GM19397 (cell line): Measurements from ENCODE around the gene CYB5D1.
A peak's percentile ranks its signal among the peaks of the same experiment; 100 is the strongest.

ENCODE experiments used
- ATAC-seq: cut with Tn5 transposase; IDR thresholded peaks from one replicate; pipeline ENCODE4 v1.9.1; 2021; ENCODE audit warnings: mild to moderate bottlenecking, moderate library complexity; ENCODE audit not compliant: unreplicated experiment

CYB5D1 gene

DNA sequence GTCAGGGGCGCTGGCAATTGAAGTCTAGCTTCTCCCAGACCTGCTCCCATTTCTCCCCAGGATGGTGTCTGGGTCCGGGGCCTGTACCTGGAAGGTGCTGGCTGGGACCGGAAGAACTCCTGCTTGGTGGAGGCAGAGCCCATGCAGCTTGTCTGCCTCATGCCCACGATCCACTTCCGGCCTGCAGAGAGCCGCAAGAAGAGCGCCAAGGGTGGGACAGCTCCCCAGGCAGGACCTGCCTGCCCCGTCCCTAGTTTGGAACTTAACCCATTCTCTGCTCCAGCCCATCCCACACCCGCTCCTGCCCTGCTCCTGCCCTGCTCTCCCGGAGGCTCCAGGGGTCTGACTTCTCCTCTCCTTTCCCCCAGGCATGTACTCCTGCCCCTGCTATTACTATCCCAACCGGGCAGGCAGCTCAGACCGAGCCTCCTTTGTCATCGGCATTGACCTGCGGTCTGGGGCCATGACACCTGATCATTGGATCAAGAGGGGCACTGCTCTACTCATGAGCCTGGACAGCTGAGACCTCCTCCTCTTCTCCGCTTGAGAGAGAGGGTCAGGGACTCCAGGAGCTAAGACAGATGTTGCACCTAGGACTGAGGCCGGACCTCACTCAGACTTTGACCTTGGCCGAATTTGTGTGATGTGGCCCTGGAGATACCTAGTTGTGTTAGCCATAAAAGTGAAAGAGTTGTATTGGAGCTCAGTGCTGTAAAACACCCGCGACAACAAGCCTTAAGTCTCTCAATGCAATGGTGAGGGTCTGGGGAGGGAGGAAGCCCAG, 24.6 kb upstream of the CYB5D1 start:
- no peak for ATAC-seq

DNA sequence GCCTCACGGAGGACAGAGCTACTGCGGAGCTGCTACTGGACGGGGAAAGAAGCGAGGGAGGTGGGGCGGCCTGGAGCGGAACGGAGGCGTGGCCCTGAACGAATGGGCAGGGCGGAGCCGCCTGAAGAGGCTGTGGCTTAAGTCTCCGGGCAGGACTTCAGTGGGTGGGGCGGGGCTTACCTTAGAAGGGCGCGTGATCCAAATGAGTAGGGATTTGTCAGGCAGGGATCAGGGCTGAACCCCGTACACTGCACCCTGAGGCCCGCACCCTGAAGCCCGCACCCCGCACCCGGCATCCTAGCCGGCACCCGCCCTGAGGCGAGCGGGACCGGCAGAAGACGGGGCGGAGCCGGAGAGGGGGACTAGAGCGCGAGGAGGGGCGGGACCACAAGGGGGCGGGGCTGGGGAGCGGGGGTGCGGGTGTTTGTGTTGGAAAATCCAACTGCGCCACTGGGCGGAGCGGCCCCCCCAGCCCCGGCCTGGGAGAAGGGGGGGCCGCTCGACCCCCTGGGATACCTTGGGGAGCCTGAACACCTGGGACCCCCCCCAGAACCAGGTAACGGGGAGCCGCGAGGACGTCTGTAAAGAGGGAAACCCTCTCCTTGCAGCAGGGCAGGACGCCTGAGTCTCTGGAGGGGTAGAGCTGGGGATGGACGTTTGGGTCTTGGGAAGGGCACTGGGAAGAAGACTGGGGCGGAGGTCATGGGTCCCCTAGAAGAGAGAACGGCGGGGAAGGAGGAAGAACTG, 23.8 kb upstream of the CYB5D1 start, which contains the start of gene KDM6B:
Gene KDM6B, plus strand, starts transcription at position 423 of the 747 bp plus-strand sequence. CDS start 11,338 bp downstream, outside the sequence.
- peak; percentile 38 for ATAC-seq

DNA sequence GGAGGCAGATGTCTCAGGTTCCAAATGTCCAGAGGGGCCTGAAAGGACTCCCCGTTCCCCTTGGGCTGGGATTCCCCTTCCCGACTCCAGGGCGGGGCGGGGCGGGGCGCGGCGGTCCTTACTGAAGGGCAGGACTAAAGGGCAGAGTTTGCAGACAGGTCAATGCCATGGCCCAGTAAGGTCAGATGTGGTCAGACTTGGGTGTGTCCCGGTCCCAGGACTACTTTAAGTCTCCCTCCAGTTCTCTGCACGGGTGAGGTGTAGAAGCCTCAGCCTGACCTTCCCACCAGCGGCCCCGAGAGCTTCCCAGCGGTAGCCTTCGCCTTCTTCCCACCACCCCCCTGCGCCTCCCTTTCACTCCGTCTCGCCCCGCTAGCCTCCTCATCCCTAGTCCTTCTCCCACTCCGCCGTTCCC, 23.3 kb upstream of the CYB5D1 start:
- ATAC-seq = no peak

DNA sequence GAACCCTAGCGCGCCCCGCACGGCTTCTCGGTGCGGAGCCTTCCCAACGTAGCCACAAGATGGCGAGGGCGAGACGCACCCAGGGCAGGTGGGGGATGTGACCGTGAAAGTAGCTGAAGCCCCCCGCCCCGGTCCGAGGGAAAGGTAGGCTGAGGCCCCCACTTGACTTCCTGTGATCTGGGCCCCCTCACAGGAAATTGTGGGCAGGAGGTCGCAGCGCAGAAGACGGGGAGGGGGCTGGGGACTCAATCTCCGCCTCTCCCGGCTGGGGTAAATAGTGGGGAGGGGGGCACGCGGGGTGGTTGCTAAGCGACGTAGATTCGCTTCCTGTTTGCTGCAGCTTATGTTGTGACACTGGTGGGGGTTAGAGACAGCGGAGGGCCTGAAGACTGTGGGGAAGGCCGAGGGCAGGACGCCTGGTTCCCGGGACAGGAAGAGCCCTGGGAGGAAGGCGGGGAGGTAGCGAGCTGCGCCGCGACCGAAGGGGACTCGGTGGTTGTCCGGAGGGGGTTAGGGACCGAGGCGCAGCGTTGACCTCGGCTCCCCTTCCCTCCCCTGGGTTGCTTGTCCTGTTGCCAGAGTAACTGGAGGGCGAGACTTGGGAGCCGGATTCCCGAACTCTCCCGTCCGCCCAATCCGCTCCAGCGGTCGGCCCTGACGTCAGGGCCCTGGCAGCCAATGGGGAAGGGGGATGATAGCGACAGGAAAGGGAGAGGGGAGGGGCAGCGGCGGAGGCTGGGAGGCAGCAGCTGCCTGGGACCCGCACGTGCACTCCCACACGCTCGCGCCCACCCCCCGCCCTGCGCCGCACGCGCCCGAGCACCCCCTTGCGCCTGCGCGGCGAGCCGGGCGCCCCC, 22.6 kb upstream of the CYB5D1 start:
- peak; percentile 53 for ATAC-seq

DNA sequence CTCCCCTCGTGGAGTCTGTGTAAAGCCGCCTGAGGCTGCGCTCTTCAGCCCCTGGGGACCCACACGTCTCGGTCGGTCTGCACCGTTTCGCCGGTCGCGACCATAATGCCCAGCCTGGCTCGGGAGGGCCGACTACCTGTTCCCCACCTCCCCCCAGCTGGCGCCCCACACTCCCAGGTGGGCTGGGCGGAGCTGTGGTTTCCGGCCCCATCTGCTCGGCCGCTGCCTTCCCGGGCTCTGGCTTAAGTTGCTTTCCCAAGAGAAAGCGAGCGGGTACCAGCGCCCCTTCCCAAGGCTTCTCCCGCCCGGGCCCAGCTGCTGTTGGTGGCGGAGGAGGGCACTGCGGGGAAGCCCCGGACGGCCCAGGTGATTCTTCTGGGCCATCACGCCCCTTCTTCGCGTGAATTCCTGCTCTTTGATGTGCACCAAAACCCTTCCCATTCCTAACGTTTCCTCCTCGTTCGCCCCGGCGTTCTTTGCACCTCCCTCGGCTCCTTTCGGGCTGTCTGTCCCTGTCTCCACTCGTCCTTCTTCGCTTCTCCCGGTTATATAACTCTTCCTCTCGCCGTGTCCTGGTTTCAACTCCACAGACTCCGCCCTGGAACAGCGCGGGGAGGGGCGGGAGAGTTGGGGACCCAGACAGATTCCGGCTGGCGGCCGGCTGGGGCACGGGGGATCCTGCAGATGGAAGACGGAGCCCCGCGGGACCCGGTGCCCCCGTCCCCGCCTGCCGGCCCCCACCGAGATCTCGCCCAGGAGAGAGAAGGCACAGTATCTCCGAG, 21.8 kb upstream of the CYB5D1 start:
- ATAC-seq = no peak

DNA sequence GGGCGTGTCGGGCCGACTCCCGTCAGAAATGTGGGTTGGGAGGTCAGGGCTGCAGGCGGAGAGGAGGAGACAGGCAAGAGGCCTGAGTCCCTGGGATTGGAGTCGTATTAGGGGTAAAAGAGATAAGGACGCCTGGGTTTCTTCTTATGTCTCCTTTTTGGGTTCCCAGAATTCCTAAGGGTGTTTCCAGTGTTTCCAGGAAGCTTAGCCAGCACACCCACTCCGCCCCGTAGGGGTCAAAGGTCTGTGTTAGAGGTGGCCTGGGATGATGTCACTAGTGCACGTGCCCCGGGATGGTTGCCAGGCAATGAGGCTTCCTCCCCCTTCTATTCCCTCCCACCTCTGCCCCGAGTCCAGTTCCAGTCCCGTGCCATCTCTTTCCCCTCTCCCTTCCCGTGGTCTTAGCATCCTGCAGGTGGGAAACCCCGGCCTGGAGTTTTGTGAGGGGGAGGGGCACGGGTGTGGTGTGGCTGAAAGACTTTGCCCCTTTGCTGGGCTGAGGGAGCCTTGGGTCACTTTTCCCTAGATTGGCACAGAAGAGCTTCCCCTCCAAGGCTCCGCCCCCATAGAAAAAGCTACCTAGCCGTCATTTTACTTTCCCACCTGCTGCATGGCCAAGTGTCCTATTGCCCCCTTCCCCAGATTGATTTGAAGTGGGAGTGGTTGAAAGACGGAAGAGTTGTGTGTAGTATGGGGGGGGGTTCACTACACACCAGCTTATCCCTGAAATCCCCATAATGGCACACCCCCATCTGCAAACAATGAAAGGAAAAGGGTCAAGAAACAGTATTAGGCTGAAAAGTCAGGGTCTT, 21.0 kb upstream of the CYB5D1 start:
- ATAC-seq = no peak

DNA sequence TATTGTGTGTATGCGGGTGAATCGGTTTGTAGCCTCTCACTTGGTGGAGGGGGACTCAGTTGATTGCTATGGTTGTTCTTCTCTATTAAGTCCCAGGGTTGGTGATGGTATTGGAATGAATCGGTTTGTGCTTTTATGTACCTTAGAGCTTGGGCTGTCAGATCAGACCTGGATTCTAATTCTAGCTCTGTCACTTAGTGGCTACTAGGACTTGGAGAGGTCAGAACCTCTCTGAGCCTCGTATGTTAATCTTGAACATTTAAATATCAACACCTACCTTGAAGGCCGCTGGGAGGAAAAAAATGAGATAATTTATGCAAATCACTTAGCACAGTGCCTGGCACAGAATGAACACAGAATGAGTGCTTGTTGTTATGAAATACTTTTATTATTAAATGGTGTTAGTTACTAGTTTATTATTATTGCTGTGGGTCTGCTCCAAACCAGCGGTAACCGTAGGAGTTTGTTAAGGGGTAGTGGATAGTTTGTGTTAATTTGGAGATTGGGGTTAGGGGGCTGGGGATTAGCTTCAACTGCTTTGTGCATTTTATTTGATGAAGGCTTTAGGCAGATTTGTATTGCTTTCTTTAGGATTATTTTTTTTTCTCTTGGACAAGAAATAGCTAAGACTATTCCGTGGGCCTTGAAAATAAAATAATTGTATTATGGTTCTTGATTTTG, 20.3 kb upstream of the CYB5D1 start:
- no peak for ATAC-seq

DNA sequence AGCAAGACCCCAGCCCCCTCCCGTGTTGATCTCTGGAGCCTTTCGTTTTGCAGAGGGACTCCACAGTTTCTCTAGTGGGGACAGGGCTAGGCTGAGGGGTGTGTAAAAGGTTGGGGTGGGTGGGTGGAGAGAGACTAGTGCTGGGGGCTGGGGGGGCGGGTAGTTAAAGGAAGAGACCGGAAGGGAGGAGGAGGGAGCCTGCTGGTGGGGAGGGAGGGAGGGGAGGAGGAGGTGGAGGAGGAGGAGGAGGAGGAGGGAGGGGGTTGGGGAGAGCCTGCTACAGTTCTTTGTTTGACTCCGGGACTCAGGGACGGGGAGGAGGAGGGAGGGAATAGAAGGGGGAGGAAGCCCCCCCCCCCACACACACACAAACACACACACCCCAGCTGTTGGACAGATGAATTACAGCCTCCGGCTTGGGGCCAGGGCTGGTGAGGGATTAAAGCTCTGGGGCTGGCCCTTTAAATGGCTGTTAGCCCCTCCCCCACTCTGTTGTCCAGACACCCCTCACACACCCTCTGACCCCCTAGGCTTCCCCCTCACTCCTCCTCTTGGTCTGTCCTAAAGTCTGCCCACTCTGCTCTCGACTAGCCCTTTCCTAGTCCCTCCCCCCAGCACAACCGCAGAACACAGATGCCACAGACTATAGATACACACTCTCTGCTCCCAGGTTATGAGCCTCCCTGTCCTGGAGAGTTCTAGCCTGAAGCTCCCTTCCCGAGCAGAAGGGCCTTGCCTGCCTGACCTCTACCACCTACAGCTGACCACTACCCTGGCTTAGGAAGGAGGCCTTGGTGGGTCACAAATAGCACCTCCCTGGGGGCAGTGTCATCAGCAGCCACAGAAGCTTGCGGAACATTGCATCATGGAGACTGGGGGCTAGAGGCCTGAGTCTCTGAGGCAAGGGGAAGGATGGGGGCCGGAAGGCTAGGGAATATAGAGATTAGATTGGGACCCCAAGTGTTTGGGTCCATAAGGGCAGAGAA, 19.4 kb upstream of the CYB5D1 start:
- ATAC-seq = no peak

DNA sequence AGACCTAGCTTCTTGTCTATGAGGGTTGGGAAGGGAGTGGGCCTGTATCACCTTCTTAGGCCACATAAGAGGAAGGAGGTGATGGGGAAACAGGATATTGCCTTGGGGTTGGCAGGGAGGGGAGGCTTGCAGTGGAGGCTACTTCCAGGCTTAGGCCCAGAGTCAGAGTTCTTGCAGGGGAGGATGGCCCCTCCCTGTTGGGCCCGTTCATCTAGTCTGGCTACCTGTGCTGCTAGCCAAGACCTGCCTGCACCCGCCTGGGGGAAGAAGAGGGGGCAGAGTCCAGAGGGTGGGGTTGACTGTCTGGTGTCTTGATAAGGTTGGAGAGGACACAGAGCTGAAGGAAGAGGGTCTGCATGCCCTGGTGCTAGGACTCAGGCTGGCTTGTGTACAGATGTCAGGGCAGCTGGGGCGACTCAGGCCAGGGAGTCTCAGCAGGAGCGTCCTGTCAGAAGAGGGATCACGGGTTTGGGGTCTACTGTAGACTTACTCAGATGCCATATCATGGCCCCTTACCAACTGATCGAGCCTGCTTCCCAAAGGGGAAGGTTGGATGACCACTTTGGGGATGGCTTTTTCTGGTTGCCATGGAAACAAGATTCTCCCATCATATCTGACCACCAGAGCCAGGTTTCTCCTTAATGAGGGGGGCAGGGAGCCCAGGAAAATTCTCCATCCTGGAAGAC, 18.5 kb upstream of the CYB5D1 start:
- ATAC-seq = no peak

DNA sequence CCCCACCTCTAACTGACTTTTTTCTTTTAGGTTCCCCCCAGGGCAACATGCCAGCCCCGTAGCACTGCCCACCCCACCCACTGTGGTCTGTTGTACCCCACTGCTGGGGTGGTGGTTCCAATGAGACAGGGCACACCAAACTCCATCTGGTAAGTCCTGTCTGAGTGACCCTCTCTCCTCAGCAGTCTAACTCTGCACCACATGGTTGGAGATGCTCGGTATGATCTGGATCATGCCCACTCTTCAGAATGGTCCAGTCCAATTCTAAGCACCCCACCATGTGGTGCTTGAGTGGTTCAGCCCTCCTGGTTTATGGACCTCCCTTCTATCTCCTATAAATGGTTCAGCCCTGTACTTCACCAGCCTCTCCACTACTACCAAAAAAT, 17.9 kb upstream of the CYB5D1 start:
- ATAC-seq = no peak

DNA sequence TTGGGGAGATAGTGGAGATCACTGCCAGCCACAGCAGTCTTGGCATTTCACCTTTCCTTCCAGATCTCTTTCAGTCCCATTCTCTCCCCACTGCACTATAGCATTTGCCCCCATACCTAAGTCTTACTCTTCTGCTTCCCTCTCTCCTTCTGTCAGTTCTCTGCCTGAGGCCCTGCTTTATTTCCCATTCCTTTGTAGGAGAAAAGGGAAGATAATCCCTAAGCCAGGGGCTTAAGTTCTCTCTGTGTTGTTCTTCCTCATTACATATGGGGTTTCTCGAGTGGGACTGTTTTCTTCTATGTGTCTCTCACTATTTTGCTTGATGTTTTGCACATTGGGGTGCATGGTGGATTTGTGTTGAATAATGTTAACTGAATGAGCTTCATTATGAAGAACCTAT, 17.4 kb upstream of the CYB5D1 start:
- ATAC-seq = no peak

DNA sequence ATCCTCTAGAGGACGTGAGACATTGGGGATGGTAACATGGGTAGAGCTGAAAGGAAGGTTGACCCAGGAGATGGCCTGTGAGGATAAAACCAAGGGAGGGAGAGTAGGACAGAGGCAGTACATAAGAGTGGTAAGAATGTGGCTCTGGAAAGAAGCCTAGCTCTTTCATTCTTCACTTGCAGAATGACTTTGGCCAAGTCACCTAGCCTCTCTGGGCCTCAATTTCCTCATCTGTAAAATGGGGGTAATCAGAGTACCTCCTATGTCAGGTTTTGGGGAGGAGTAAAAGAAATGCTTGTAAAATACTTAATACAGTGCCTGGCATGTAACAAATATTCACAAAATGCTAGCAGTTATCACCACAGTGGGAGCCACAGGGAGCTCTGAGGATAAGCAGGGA, 16.9 kb upstream of the CYB5D1 start:
- no peak for ATAC-seq

DNA sequence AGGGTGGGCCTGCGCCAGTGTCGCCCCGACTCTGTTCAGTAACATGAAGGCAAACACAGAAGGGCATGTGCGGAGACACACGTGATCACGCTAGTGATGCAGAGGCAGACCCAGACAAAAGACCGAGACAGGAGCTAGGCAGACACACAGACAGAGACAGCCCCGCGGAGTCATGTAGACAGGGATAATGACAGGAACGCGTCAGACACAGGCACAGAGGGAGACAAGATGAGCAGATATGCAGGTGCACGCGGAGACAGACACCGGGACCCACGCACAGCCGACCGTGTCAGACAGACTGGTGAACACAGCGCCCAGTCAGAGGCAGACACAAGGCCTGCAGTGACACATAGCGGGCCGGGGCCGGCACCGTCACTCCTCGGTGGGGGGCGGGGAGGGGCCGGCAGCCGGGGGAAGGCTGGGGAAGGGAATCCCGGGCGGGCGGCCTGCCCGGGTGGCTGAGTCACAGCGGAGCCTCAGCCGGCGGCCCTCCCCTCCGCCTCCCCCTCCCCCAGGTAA, 16.3 kb upstream of the CYB5D1 start:
- peak; percentile 1 for ATAC-seq

DNA sequence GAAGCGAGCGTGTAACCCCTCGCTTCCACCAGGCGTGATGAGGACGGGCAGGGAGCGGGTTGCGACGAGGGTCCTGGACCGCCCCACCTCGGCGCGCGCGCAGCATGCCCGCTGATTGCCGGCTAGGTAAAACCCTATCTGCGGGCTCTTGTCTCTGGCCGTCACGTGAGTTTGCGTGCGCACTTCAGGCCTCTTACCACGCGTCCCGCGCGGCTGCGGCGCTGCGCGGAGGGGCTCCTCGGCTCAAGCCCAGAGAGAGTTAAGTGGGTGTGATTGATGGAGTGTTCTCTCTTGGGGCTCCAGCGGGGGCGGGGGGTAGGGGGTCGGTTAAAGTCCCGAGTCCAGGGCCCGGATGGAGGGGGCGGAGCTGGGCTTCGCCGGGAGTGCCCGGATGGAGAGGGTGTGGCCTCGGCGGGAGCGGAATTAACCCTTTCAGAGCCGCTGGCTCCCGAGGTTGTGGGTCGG, 15.9 kb upstream of the CYB5D1 start:
- ATAC-seq = peak; percentile 25

DNA sequence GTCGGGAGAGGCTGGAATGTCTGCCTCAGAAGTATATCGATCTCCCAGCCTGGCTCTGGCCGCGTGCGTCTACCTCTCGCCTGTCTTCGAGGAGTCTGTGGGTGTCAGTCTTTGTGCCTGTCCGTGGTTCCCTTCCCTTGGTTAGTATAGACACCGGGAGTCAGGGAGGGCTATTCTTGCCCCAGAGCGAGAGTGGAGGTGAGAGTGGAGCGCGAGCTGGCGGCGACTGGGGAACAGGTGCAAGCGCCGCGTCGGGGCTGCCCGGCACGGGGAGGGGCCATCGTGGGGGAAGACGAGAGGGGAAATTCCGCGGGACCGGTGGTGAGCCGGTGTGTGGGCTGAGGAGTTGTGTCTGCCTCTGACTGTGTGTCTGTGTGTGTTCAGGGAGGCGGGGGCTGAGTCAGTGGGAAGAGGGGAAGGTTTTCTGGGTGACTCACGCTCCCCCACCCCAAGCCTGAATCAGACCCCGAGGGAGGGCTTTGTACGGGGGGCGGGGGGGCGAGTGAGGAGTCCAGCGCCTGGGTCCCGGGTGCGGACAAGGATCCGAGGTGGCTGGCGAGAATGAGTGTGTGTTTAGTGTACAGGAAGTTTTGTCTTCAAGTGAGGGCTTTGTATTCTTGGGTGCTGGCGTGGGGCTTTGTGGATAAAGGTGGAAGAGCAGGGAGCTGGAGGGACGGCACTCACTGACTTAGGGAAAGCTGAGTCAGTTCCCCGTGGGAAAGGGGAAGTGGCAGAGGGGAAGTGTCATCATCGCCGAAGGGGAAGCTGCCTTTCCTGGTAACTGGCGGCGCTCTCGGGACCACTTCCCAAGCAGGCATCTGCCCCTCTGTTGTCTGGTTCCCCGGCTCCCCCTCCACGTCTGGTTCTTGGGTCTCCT, 15.2 kb upstream of the CYB5D1 start:
- ATAC-seq = peak; percentile 27

DNA sequence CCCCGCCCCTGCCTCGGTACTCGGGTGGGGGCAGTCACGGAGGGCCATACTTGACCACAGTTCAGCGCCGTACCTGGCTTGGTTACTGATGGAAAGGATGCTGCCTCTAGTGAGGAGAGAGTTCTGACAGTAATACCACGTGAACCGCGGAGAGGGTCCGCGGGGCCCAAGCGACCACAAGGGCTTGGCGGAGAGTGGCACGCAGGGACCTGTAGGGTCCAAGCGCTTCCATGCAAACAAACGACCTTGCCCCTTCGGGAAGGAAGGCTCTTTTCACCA, 14.6 kb upstream of the CYB5D1 start:
- ATAC-seq = no peak
